NCI-H2196 (cell line): ENCODE data around the gene CREB3.

Experiments
- DNase-seq: peaks from one replicate; lab custom pipeline; 2025; ENCODE audit not compliant: unreplicated experiment; lab: John Stamatoyannopoulos, UW

CREB3 gene

GRCh38 chr9:35732185-35732799, at the start of gene CREB3, which contains the start of gene TLN1:
Gene CREB3 (plus strand): TSS chr9:35732666. CDS start chr9:35732773, 107 bp downstream.
Gene TLN1 (minus strand): TSS chr9:35732195. CDS start chr9:35725694, 6,501 bp downstream.
- DNase-seq = peak; percentile 100

GRCh38 chr9:35683323-35683722, 49.1 kb upstream of the CREB3 start:
- no peak for DNase-seq

GRCh38 chr9:35684921-35685320, 47.5 kb upstream of the CREB3 start:
- no peak for DNase-seq

GRCh38 chr9:35685506-35685905, 47.0 kb upstream of the CREB3 start:
- DNase-seq = no peak

GRCh38 chr9:35686222-35687203, 46.0 kb upstream of the CREB3 start:
- no peak for DNase-seq

- DNase-seq = no peak
Observed at GRCh38 chr9:35687306-35687705, 45.2 kb upstream of the CREB3 start.

- no peak for DNase-seq
Observed at GRCh38 chr9:35687972-35688557, 44.4 kb upstream of the CREB3 start.

- DNase-seq = no peak
Observed at GRCh38 chr9:35688558-35689541, 43.6 kb upstream of the CREB3 start.

- no peak for DNase-seq
Observed at GRCh38 chr9:35689542-35690293, 42.7 kb upstream of the CREB3 start, which contains the start of gene TPM2. Gene TPM2 (minus strand): TSS chr9:35689925. CDS start chr9:35689817, 108 bp downstream.

GRCh38 chr9:35690294-35690613, 42.2 kb upstream of the CREB3 start:
- no peak for DNase-seq

- peak; percentile 27 for DNase-seq
Observed at GRCh38 chr9:35690614-35691333, 41.7 kb upstream of the CREB3 start.

GRCh38 chr9:35691334-35691650, 41.2 kb upstream of the CREB3 start:
- DNase-seq = no peak

GRCh38 chr9:35691757-35692301, 40.6 kb upstream of the CREB3 start:
- no peak for DNase-seq

- DNase-seq = no peak
Observed at GRCh38 chr9:35695943-35696401, 36.5 kb upstream of the CREB3 start.

GRCh38 chr9:35696520-35697215, 35.8 kb upstream of the CREB3 start:
- DNase-seq = peak; percentile 38

GRCh38 chr9:35697486-35697885, 35.0 kb upstream of the CREB3 start:
- no peak for DNase-seq

- DNase-seq = no peak
Observed at GRCh38 chr9:35698231-35698630, 34.2 kb upstream of the CREB3 start.

GRCh38 chr9:35700031-35700430, 32.4 kb upstream of the CREB3 start:
- no peak for DNase-seq
